ENCODE data around the gene CORIN.

Gene CORIN

GRCh38 chr4:47849466-47849865 lies 11.6 kb upstream of the CORIN start:
- no peak overlapping the region for H3K4me3 ChIP-seq (ENCODE audit: low read depth, low read length)
- no peak for TF ChIP-seq CTCF (IDR thresholded peaks at IDR 0.05; ENCODE audit: insufficient read depth, low read depth, low read length, missing control alignments)
- no peak for DNase-seq (ENCODE audit: low read depth)

- DNase-seq (ENCODE audit: low read depth) = no peak
- no peak for TF ChIP-seq CTCF (IDR thresholded peaks at IDR 0.05; ENCODE audit: insufficient read depth, low read depth, low read length, missing control alignments)
- no peak overlapping the region for H3K4me3 ChIP-seq (ENCODE audit: low read depth, low read length)
Measured at GRCh38 chr4:47848041-47848440, 10.2 kb upstream of the CORIN start.

- TF ChIP-seq CTCF (IDR thresholded peaks at IDR 0.05; ENCODE audit: insufficient read depth, low read depth, low read length, missing control alignments) = no peak
- H3K4me3 ChIP-seq (ENCODE audit: low read depth, low read length) = no peak overlapping the region
- DNase-seq (ENCODE audit: low read depth) = no peak
Measured at GRCh38 chr4:47842985-47843384, 5.1 kb upstream of the CORIN start.

- DNase-seq (ENCODE audit: low read depth) = no peak
- no peak overlapping the region for H3K4me3 ChIP-seq (ENCODE audit: low read depth, low read length)
- TF ChIP-seq CTCF (IDR thresholded peaks at IDR 0.05; ENCODE audit: insufficient read depth, low read depth, low read length, missing control alignments) = no peak
Measured at GRCh38 chr4:47840291-47840690, 2.4 kb upstream of the CORIN start.

- peak; percentile 46 for TF ChIP-seq CTCF (IDR thresholded peaks at IDR 0.05; ENCODE audit: insufficient read depth, low read depth, low read length, missing control alignments)
- DNase-seq (ENCODE audit: low read depth) = peak; percentile 78
- no peak overlapping the region for H3K4me3 ChIP-seq (ENCODE audit: low read depth, low read length)
Measured at GRCh38 chr4:47839259-47839658, 1.4 kb upstream of the CORIN start.

- H3K4me3 ChIP-seq (ENCODE audit: low read depth, low read length) = no peak overlapping the region
- no peak for DNase-seq (ENCODE audit: low read depth)
- no peak for TF ChIP-seq CTCF (IDR thresholded peaks at IDR 0.05; ENCODE audit: insufficient read depth, low read depth, low read length, missing control alignments)
Measured at GRCh38 chr4:47838445-47838844, 578 bp upstream of the CORIN start.

GRCh38 chr4:47837094-47837907 lies 566 bp downstream of the CORIN start:
- TF ChIP-seq CTCF (IDR thresholded peaks at IDR 0.05; ENCODE audit: insufficient read depth, low read depth, low read length, missing control alignments) = no peak
- H3K4me3 ChIP-seq (ENCODE audit: low read depth, low read length) = peak overlapping the region; percentile 74
- DNase-seq (ENCODE audit: low read depth) = peak; percentile 68
